ENCODE results near the gene UNC45B.
"Not testable (repeated sequence)": the region's sequence is repeated elsewhere in the genome, so short reads cannot be mapped to it uniquely, and the experiment has no call there.

UNC45B gene

GRCh38 chr17:35187481-35187880 lies 39.9 kb downstream of the UNC45B start:
- H3K9me3 ChIP-seq: no peaks in the 10 kb centered on the region
- no peak for TF ChIP-seq CTCF (IDR thresholded peaks at IDR 0.05)
- no peak overlapping the region for H3K27ac ChIP-seq
- no peak overlapping the region for H3K4me3 ChIP-seq (ENCODE audit: low read depth in 1 of 2, low read length in 1 of 2)
- no peaks in the 10 kb centered on the region for H3K36me3 ChIP-seq
- no peaks in the 10 kb centered on the region for H3K4me1 ChIP-seq (ENCODE audit: control insufficient read depth in 1 of 2, insufficient read depth in 1 of 2, low read depth in 1 of 2, low read length in 1 of 2)
- H3K27me3 ChIP-seq: peaks cover 27% of the 10 kb centered on the region

- H3K27me3 ChIP-seq: peaks cover 20% of the 10 kb centered on the region
- H3K9me3 ChIP-seq: no peaks in the 10 kb centered on the region
- H3K36me3 ChIP-seq: no peaks in the 10 kb centered on the region
- TF ChIP-seq CTCF (IDR thresholded peaks at IDR 0.05): no peak
- H3K4me1 ChIP-seq (ENCODE audit: control insufficient read depth in 1 of 2, insufficient read depth in 1 of 2, low read depth in 1 of 2, low read length in 1 of 2): no peaks in the 10 kb centered on the region
- H3K27ac ChIP-seq: no peak overlapping the region
- no peak overlapping the region for H3K4me3 ChIP-seq (ENCODE audit: low read depth in 1 of 2, low read length in 1 of 2)
These were observed 40.5 kb downstream of the UNC45B start for GRCh38 chr17:35188111-35188510.

- Histone ChIP-seq H3K4me1 (ENCODE audit: control insufficient read depth in 1 of 2, insufficient read depth in 1 of 2, low read depth in 1 of 2, low read length in 1 of 2) (no peaks in the 10 kb centered on the region), H3K9me3 (no peaks in the 10 kb centered on the region), H3K36me3 (no peaks in the 10 kb centered on the region), H3K27me3 (peaks cover 14% of the 10 kb centered on the region), H3K27ac (no peak overlapping the region), H3K4me3 (ENCODE audit: low read depth in 1 of 2, low read length in 1 of 2) (no peak overlapping the region)
- TF ChIP-seq CTCF (IDR thresholded peaks at IDR 0.05): no peak
These were observed 41.7 kb downstream of the UNC45B start for GRCh38 chr17:35189291-35189690.

GRCh38 chr17:35191001-35191695 lies 43.5 kb downstream of the UNC45B start:
- no peak overlapping the region for H3K27ac ChIP-seq
- no peak for TF ChIP-seq CTCF (IDR thresholded peaks at IDR 0.05)
- H3K27me3 ChIP-seq: peaks cover 14% of the 10 kb centered on the region
- H3K9me3 ChIP-seq: no peaks in the 10 kb centered on the region
- H3K4me1 ChIP-seq (ENCODE audit: control insufficient read depth in 1 of 2, insufficient read depth in 1 of 2, low read depth in 1 of 2, low read length in 1 of 2): no peaks in the 10 kb centered on the region
- no peaks in the 10 kb centered on the region for H3K36me3 ChIP-seq
- no peak overlapping the region for H3K4me3 ChIP-seq (ENCODE audit: low read depth in 1 of 2, low read length in 1 of 2)

- H3K27ac ChIP-seq: no peak overlapping the region
- H3K9me3 ChIP-seq: no peaks in the 10 kb centered on the region
- no peak for TF ChIP-seq CTCF (IDR thresholded peaks at IDR 0.05)
- no peaks in the 10 kb centered on the region for H3K4me1 ChIP-seq (ENCODE audit: control insufficient read depth in 1 of 2, insufficient read depth in 1 of 2, low read depth in 1 of 2, low read length in 1 of 2)
- no peaks in the 10 kb centered on the region for H3K36me3 ChIP-seq
- H3K4me3 ChIP-seq (ENCODE audit: low read depth in 1 of 2, low read length in 1 of 2): no peak overlapping the region
- H3K27me3 ChIP-seq: peaks cover 9% of the 10 kb centered on the region
These were observed 45.1 kb downstream of the UNC45B start for GRCh38 chr17:35192708-35193107.

- not testable (repeated sequence) for H3K27me3 ChIP-seq; H3K4me3 ChIP-seq (ENCODE audit: low read depth in 1 of 2, low read length in 1 of 2); H3K36me3 ChIP-seq; H3K27ac ChIP-seq; H3K4me1 ChIP-seq (ENCODE audit: control insufficient read depth in 1 of 2, insufficient read depth in 1 of 2, low read depth in 1 of 2, low read length in 1 of 2); H3K9me3 ChIP-seq
These were observed 46.4 kb downstream of the UNC45B start, which contains the start of gene SLC35G3 for GRCh38 chr17:35194001-35194400. Gene SLC35G3, minus strand, starts transcription at chr17:35194393. Its CDS starts 86 bp downstream, at chr17:35194307.

- not testable (repeated sequence) for H3K36me3 ChIP-seq; H3K27me3 ChIP-seq; H3K4me3 ChIP-seq (ENCODE audit: low read depth in 1 of 2, low read length in 1 of 2); H3K27ac ChIP-seq; H3K9me3 ChIP-seq; H3K4me1 ChIP-seq (ENCODE audit: control insufficient read depth in 1 of 2, insufficient read depth in 1 of 2, low read depth in 1 of 2, low read length in 1 of 2)
These were observed 47.4 kb downstream of the UNC45B start for GRCh38 chr17:35195062-35195461.

GRCh38 chr17:35202582-35202981 lies 55.0 kb downstream of the UNC45B start:
- not testable (repeated sequence) for H3K4me1 ChIP-seq (ENCODE audit: control insufficient read depth in 1 of 2, insufficient read depth in 1 of 2, low read depth in 1 of 2, low read length in 1 of 2); H3K36me3 ChIP-seq; H3K4me3 ChIP-seq (ENCODE audit: low read depth in 1 of 2, low read length in 1 of 2); H3K27ac ChIP-seq; H3K9me3 ChIP-seq
- H3K27me3 ChIP-seq: peaks cover 20% of the 10 kb centered on the region

All from neutrophil (primary cell).